ENCODE data around the gene CPAMD8. TPM values are rescaled to one million over a fixed set of nuclear protein-coding genes. Genes with fewer than 3 reads are reported as not detected.
A peak's percentile ranks its signal among the peaks of the same experiment; 100 is the strongest.

CPAMD8 gene
- total and polyA plus RNA-seq, 10 of the 15 experiments (the other 5 are each of a cell fraction or from before 2014, with no cell fraction given): 0.12 to 0.97 (median 0.25) TPM; not detected in 3

DNA sequence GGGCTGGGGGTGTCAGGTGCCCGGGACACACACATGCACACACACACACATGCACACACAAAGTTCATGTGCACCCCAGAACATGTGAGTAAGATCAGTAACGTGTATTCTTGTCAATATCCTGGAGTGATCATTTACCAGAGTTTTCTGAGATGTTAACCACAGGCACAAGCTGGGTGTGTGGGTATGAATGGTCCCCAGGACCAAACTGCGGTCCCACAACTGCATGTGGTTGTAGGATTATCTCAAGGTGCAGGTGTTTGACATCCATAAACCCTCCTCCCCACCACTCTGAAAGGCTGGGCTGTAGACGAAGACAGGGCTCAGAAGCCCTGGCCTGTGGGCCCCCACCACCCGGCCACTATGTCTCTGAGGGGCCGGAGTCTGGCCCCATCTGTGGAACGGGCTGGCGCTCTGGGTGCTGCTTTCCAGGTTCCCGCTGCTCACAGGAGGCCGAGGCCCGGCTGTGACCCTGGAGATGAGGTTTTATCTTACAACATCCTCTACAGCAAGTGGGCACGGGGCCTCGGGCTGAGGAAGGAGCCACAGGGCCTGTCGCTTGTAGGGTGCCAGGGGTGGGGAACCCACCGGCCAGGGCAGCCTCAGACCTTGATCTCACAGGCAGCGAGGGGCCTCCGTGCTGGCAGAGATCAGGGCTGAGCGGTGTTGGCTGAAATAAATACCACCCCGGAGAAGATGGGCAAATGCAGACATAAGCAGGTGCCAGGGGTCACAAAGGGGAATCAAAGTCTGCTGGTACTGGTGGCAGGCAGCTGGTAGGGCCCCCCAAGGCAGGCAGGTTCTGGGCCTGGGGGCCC is 133.5 kb downstream of the CPAMD8 start:
- Histone ChIP-seq H3K4me3 (no peak overlapping the region), H2AFZ (ENCODE audit: control insufficient read depth, low read depth, low read length) (peak overlapping the region; percentile 35), H3K4me1 (ENCODE audit: control insufficient read depth, insufficient read depth, low read length) (peaks cover 34% of the 10 kb centered on the region), H3K9me3 (replicated peaks; ENCODE audit: control insufficient read depth, insufficient read depth, low read length) (no peaks in the 10 kb centered on the region; the same call in 2 of the 3 replicates), H3K79me2 (ENCODE audit: control insufficient read depth, insufficient read depth, low read length) (no peaks in the 10 kb centered on the region), H3K9ac (ENCODE audit: control insufficient read depth, insufficient read depth, low read length) (no peak overlapping the region), H3K36me3 (ENCODE audit: control insufficient read depth in 2 of 2, insufficient read depth in 2 of 2, low read length in 1 of 2) (no peaks in the 10 kb centered on the region), H3K27me3 (replicated peaks in 1 of 2; ENCODE audit: control insufficient read depth in 2 of 2, insufficient read depth in 2 of 2, low read length in 1 of 2) (no peaks in the 10 kb centered on the region), H3K4me2 (ENCODE audit: control insufficient read depth, insufficient read depth) (peak overlapping the region; percentile 28; the same call in 1 of the 2 replicates), H4K20me1 (ENCODE audit: control insufficient read depth, insufficient read depth) (no peaks in the 10 kb centered on the region), H3K27ac (ENCODE audit: control insufficient read depth, insufficient read depth) (no peak overlapping the region)
- in situ Hi-C loops (cut with MboI) (no loop called here), intact Hi-C loops (cut with micrococcal nuclease; ENCODE audit: unreplicated experiment) (loop anchor here (10.0 kb wide), 1 partner anchor 412 kb away; the partner anchor contains the start of genes ABHD8, DDA1 and MRPL34)
- BruUV-seq (replicated peaks): no TSS peak
- DNase-seq (ENCODE audit: low read depth, low spot score): no peak
- peak; percentile 5 for ATAC-seq
- RAD21 ChIA-PET (ENCODE audit: unreplicated experiment): no interaction called here
- POLR2A ChIA-PET: no interaction called here
- FAIRE-seq: peak; percentile 38
- CTCF ChIA-PET: no interaction called here
- SMC1A ChIA-PET (ENCODE audit: uncharacterized antibody, unreplicated experiment): no interaction called here
- peak; percentile 67 for TF ChIP-seq RUNX3 (IDR thresholded peaks at IDR 0.05; ENCODE audit: low read length)
- 0 out of 2 replicates have a peak, but pooled peaks have one; percentile 54 for TF ChIP-seq TCF3 (IDR thresholded peaks at IDR 0.05; ENCODE audit: borderline replicate concordance, insufficient read depth, low read depth, low read length)
- TF ChIP-seq IKZF1 (conservative IDR thresholded peaks at IDR 0.05): 0 out of 2 replicates have a peak, but pooled peaks have one; percentile 12
- TF ChIP-seq BHLHE40 (IDR thresholded peaks at IDR 0.05; ENCODE audit: borderline replicate concordance in 1 of 2, low read depth in 2 of 2, low read length in 1 of 2): peak; percentile 40 to 52; a peak in 2 of 4 replicates
- peak in 1 of 2 experiments; percentile 13; a peak in 1 of 4 replicates for TF ChIP-seq EP300 (IDR thresholded peaks at IDR 0.05; ENCODE audit: borderline replicate concordance in 1 of 2, control insufficient read depth in 1 of 2, low read depth in 2 of 2, low read length in 2 of 2)
- no peak for TF ChIP-seq NFYA (IDR thresholded peaks at IDR 0.05; ENCODE audit: borderline replicate concordance, low read depth, low read length)
- 0 out of 4 replicates have a peak, but pooled peaks of 1 of the 2 experiments have one; percentile 35 for TF ChIP-seq IKZF2 (IDR thresholded peaks at IDR 0.05)
- TF ChIP-seq BMI1 (IDR thresholded peaks at IDR 0.05; ENCODE audit: borderline replicate concordance): no peak
- TF ChIP-seq IRF5 (IDR thresholded peaks at IDR 0.05; ENCODE audit: borderline replicate concordance): no peak
- TF ChIP-seq KAT2A (conservative IDR thresholded peaks at IDR 0.05; ENCODE audit: control insufficient read depth, low read depth, low read length): no peak
- TF ChIP-seq GATAD2B (conservative IDR thresholded peaks at IDR 0.05; ENCODE audit: low read depth): no peak
- TF ChIP-seq TCF12 (IDR thresholded peaks at IDR 0.05; ENCODE audit: low read depth, low read length): peak; percentile 57; the same call in 1 of the 2 replicates
- TF ChIP-seq SMAD1 (IDR thresholded peaks at IDR 0.05; ENCODE audit: low read depth, partially characterized antibody): no peak
- 57% methylated on average over 19 of the region's 19 CpGs for WGBS (ENCODE audit: insufficient coverage, insufficient replicate concordance, low lambda C conversion rate, missing lambda C conversion rate)

Data from GM12878 (cell line).